T-helper 2 cell treated with Interferon-gamma antibody and Interleukin-4, amounts not matched to agents 5 μg/mL and 100 μg/mL, for 36 hours (primary cell): ENCODE results near the gene ME1.
"Not testable (repeated sequence)": the region's sequence is repeated elsewhere in the genome, so short reads cannot be mapped to it uniquely, and the experiment has no call there.

Source experiments
- DNase-seq: peaks from one replicate; pipeline ENCODE4 v3.0.0; 2021; ENCODE audit warnings: low spot score
- H3K27ac Mint-ChIP-seq: one replicate; pipeline ENCODE4 v1.8.0; 2021; ENCODE audit warnings: mild to moderate bottlenecking, mixed read lengths
- H3K27me3 Mint-ChIP-seq: one replicate; pipeline ENCODE4 v1.8.0; 2021; ENCODE audit warnings: low read depth, mixed read lengths
- H3K36me3 Mint-ChIP-seq: one replicate; pipeline ENCODE4 v1.8.0; 2021; ENCODE audit warnings: low read depth, mixed read lengths
- H3K4me1 Mint-ChIP-seq: one replicate; pipeline ENCODE4 v1.8.0; 2021; ENCODE audit warnings: low read depth, mixed read lengths
- H3K4me3 Mint-ChIP-seq: one replicate; pipeline ENCODE4 v1.8.0; 2022; ENCODE audit warnings: mild to moderate bottlenecking, moderate library complexity, mixed read lengths
- H3K9me3 Mint-ChIP-seq: one replicate; pipeline ENCODE4 v1.8.0; 2021; ENCODE audit warnings: mixed read lengths

The ME1 gene

DNA sequence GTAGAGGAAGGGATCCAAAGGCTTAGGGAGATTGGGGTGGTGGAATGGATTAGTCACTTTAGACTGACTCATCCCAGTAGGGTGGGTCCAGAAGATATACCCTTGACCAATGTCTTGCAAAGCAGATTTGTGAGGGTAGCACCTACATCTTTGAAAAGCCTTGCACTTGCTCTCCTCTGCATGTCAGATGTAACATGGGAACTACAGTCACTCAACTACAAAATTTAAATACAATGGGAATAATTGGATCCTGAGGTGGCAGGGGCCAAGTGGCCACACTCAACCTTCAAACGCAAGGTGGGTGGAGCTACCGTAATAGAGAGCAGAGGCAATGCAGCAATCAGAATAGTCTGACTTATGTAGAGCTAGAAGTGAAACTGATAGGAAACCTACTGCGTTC lies 71.2 kb downstream of the ME1 start:
- no peaks in the 10 kb centered on the region for H3K9me3 Mint-ChIP-seq
- H3K27ac Mint-ChIP-seq = no peak overlapping the region
- no peak overlapping the region for H3K4me3 Mint-ChIP-seq
- H3K36me3 Mint-ChIP-seq = no peaks in the 10 kb centered on the region
- no peaks in the 10 kb centered on the region for H3K4me1 Mint-ChIP-seq
- no peak for DNase-seq
- H3K27me3 Mint-ChIP-seq = no peaks in the 10 kb centered on the region

DNA sequence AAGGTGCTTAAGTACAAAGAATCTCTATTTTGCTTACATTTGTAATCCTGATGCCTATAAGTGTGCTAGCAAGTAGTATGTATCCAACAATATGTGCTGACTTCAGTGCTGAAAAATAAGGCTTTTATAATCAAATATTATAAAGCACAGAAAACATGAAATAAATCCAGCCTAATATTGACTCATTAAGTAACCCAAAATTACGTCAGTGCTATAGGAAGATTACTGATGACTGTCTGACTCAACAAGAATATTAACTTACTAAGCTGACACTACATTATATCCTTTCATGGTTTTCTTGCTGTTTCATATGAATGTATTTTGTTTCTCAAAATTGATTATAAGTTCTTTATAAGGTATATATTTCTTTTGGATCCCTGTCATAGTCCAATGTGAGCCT lies 76.1 kb downstream of the ME1 start:
- no peaks in the 10 kb centered on the region for H3K9me3 Mint-ChIP-seq
- no peak overlapping the region for H3K27ac Mint-ChIP-seq
- H3K27me3 Mint-ChIP-seq = no peaks in the 10 kb centered on the region
- H3K36me3 Mint-ChIP-seq = no peaks in the 10 kb centered on the region
- no peak overlapping the region for H3K4me3 Mint-ChIP-seq
- H3K4me1 Mint-ChIP-seq = no peaks in the 10 kb centered on the region
- DNase-seq = no peak

DNA sequence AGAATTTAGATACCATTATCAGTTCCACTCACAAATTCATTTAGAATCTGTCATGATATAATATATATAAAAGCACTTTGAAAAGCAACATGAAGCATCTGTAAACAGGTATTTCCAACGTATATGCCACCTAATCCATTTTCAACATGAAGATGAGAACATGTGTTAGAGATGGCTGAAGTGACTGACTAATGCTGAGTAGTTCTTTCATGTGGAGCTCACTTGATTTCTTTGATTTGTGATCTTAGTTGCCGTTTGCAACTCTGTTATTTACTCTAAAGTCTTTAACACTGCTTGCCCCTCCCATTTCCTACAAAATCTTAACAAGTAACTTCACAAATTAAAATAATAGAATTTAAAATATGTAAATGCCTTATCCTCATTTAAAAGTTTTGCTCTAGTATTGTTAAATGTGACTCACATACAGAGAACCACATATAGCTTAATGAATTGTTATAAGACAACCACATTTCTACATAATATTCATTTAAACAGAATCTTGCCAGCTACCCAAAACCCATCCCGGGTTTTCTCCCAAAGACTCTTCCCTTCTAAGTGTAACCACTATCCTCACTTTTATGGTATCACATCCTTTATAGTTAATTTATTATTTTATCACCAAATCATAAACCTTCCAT lies 78.3 kb downstream of the ME1 start:
- no peaks in the 10 kb centered on the region for H3K4me1 Mint-ChIP-seq
- H3K36me3 Mint-ChIP-seq = no peaks in the 10 kb centered on the region
- DNase-seq = no peak
- no peak overlapping the region for H3K27ac Mint-ChIP-seq
- no peaks in the 10 kb centered on the region for H3K27me3 Mint-ChIP-seq
- H3K9me3 Mint-ChIP-seq = no peaks in the 10 kb centered on the region
- H3K4me3 Mint-ChIP-seq = no peak overlapping the region

DNA sequence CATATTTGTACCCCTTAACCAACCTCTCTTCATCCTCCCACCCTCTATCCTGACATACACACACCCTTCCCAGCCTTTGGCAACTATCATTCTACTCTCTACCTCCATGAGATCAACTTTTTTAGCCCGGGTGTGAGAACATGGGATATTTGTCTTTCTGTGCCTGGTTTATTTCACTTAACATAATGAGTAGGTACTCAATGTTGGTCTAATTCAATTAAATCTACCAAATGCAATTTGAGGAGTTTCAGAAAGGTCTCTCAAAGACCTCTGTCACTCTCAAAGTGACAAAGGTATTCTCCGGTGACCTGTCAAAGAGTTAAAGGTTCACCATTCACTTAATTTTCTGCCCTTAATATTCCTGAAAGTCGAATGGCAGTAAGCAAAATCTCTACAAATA lies 87.7 kb downstream of the ME1 start:
- H3K27me3 Mint-ChIP-seq = no peaks in the 10 kb centered on the region
- no peaks in the 10 kb centered on the region for H3K9me3 Mint-ChIP-seq
- no peak for DNase-seq
- H3K27ac Mint-ChIP-seq = no peak overlapping the region
- H3K36me3 Mint-ChIP-seq = no peaks in the 10 kb centered on the region
- no peaks in the 10 kb centered on the region for H3K4me1 Mint-ChIP-seq
- H3K4me3 Mint-ChIP-seq = no peak overlapping the region

DNA sequence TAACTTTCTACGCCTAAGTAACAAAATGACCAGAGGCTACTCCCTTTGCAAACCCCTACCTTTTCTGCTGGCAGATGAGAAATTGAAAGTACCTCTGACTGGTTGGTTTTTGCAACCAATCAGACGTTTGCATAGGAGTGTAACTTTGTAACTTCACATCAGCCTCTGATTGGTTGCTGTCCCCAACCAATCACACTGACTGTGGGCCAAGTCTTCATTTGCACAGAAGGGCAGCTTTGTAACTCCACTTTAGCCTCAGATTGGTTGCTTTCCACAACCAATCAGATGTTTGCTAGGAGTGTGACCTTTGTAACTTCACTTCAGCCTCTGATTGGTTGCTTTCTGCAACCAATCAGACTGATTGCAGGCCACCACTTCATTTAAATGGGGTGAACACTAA lies 89.1 kb downstream of the ME1 start:
- Mint-ChIP-seq H3K36me3 (no peaks in the 10 kb centered on the region), H3K9me3 (no peaks in the 10 kb centered on the region), H3K4me1 (no peaks in the 10 kb centered on the region), H3K27me3 (no peaks in the 10 kb centered on the region), H3K4me3 (no peak overlapping the region), H3K27ac (no peak overlapping the region)
- DNase-seq = no peak

DNA sequence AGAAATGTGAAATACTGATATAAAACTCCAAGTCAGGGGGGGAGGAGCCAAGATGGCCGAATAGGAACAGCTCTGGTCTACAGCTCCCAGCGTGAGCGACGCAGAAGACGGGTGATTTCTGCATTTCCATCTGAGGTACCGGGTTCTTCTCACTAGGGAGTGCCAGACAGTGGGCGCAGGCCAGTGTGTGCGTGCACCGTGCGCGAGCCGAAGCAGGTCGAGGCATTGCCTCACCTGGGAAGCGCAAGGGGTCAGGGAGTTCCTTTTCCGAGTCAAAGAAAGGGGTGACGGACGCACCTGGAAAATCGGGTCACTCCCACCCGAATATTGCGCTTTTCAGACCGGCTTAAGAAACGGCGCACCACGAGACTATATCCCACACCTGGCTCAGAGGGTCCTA lies 96.9 kb downstream of the ME1 start:
- H3K4me3 Mint-ChIP-seq, H3K27ac Mint-ChIP-seq, H3K4me1 Mint-ChIP-seq, H3K27me3 Mint-ChIP-seq, H3K36me3 Mint-ChIP-seq, DNase-seq, H3K9me3 Mint-ChIP-seq: not testable (repeated sequence)

DNA sequence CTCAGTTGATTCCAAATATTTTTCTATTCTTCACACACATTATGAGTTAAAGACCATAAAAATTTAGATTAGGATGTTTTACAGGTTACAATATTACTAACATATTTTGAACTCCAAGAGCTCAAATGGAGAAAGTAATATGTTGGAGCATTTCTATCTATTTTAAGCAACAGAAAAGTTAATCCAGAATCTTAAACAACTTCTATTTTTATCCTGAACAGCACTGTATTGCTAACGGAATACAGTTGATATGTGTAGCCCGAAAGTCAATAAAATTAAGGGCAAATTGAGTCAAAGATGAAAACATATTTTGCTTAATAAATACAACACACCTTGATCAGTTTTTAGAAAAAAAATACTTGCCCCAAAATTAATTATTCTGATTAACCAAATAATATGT lies 97.4 kb downstream of the ME1 start:
- no peak for DNase-seq
- no peak overlapping the region for H3K27ac Mint-ChIP-seq
- no peak overlapping the region for H3K4me3 Mint-ChIP-seq
- H3K9me3 Mint-ChIP-seq = no peaks in the 10 kb centered on the region
- no peaks in the 10 kb centered on the region for H3K36me3 Mint-ChIP-seq
- H3K27me3 Mint-ChIP-seq = no peaks in the 10 kb centered on the region
- no peaks in the 10 kb centered on the region for H3K4me1 Mint-ChIP-seq

DNA sequence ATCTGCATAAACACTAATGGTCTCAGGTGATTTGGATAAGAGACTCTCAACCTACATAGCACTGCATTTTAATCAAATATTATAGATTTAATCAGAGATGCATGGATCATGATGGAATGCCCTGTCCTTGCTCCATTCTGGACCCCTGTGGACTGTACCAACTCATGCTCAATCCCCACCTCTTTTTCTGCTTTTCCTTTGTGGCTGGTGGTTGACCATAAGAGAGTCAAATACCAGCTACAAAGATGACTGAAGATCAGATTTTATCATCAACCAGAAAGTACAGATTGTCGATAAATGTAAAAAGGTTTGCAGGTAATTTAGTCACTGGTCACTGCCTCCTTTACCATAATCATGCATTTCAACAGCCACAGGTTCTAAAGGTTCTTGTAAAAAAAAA lies 116.2 kb downstream of the ME1 start:
- Mint-ChIP-seq H3K4me1 (peaks cover 5% of the 10 kb centered on the region), H3K27ac (no peak overlapping the region), H3K27me3 (peaks cover 10% of the 10 kb centered on the region), H3K9me3 (no peaks in the 10 kb centered on the region), H3K4me3 (no peak overlapping the region), H3K36me3 (no peaks in the 10 kb centered on the region)
- no peak for DNase-seq

DNA sequence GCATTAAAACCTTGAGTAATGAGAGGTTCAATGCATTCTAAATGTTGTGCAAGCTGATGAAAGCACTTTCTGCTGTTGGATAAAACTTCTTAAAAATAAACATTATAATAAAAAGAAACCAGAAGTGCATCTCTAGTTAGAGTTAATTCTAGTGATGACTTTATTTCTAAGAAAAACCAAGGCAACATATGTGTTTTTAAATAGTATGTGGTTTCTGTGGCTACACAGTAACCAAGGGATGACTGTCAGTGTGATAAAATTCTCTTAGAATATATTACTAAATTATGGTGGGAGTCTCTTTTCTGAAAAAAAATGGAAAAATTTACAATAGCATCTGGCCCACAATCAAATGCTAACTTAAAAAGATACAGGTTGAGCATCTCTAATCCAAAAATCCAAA lies 117.0 kb downstream of the ME1 start:
- peaks cover 10% of the 10 kb centered on the region for H3K27me3 Mint-ChIP-seq
- peaks cover 5% of the 10 kb centered on the region for H3K4me1 Mint-ChIP-seq
- H3K27ac Mint-ChIP-seq = no peak overlapping the region
- H3K4me3 Mint-ChIP-seq = no peak overlapping the region
- no peaks in the 10 kb centered on the region for H3K36me3 Mint-ChIP-seq
- H3K9me3 Mint-ChIP-seq = no peaks in the 10 kb centered on the region
- DNase-seq = no peak

DNA sequence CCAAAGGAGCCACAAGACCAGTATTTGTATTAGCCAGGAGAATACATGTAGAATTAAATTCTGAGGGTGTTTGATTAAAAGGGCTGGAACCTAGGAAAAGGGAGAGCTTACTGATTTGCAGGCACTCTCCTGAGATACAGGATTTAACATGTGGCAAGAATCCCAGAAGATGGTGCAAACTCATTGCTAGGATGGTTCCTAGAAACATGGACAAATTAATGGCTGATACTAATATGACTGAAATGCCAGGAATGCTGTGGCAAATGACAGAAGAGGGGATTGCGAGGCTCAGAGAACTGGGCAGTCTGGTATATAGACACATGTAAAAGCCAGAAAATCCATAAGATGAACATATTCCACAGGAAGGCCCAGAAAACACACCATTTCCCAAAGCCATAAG lies 119.6 kb downstream of the ME1 start:
- Mint-ChIP-seq H3K4me3 (no peak overlapping the region), H3K9me3 (no peaks in the 10 kb centered on the region), H3K27ac (no peak overlapping the region), H3K4me1 (peaks cover 5% of the 10 kb centered on the region), H3K36me3 (no peaks in the 10 kb centered on the region), H3K27me3 (peaks cover 14% of the 10 kb centered on the region)
- DNase-seq = no peak

DNA sequence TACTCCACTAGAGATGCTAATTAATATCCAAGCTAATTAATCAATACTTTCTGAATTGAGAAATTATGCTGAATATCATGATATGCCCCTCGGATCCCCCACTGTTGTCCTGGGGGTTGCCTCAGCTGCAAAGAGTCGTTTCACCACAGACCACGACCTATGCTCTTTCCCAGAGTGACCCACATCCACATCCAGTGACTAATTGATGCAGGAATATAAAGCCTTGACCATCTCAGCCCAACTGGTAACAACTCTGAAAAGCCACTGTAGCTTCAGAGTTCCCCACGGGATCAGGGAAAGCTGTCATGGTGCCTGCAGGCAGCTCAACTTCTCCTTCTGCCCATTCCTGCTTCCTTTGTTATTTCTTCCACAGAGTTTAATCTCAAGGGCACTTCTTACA lies 120.8 kb downstream of the ME1 start:
- Mint-ChIP-seq H3K27me3 (peaks cover 14% of the 10 kb centered on the region), H3K9me3 (no peaks in the 10 kb centered on the region), H3K27ac (no peak overlapping the region), H3K4me3 (no peak overlapping the region), H3K36me3 (no peaks in the 10 kb centered on the region), H3K4me1 (peaks cover 5% of the 10 kb centered on the region)
- DNase-seq = no peak

DNA sequence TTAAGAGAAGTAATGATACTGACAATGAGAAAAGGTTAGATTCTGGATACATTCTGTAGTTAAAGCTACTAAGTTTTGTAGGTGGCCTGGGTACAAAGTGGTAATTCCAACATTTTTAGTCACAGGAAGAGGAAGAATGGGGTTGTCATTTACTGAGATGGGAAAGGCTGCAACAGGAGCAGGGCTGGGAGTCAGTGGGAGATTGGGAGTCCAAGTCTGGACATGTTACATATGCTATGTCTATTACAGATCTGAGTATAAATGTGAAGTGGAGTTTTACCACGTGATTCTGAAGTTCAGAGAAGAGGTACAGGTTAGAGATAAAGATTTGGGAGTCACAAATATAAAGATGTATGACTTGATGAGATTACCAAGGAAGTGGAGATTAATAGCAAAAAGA lies 121.5 kb downstream of the ME1 start:
- Mint-ChIP-seq H3K4me3 (no peak overlapping the region), H3K36me3 (no peaks in the 10 kb centered on the region)
- no peak for DNase-seq

DNA sequence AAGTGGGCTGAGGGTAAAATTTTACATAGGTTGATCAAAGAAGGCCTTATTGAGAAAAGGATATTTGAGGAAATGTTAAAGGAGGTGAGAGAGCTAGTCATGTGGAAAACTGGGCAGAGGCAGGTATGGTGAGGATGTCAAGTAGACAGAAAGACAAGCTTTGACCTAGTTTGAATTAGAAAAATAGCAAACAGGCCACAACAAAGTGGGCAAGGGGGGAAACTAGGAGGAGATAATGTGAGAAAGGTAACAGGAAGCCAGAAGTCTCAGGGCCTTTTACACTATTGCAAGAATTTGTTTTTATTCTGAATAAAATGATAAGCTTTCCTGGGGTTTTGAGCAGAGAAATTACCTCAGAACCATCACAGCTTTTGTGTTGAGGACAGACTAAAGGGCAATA lies 122.0 kb downstream of the ME1 start:
- no peaks in the 10 kb centered on the region for H3K36me3 Mint-ChIP-seq
- peaks cover 2% of the 10 kb centered on the region for H3K4me1 Mint-ChIP-seq
- no peak overlapping the region for H3K27ac Mint-ChIP-seq
- no peaks in the 10 kb centered on the region for H3K9me3 Mint-ChIP-seq
- no peak overlapping the region for H3K4me3 Mint-ChIP-seq
- no peak for DNase-seq
- peaks cover 14% of the 10 kb centered on the region for H3K27me3 Mint-ChIP-seq

More for the DNA sequence above, 121.5 kb downstream of the ME1 start:
- Mint-ChIP-seq H3K9me3 (no peaks in the 10 kb centered on the region), H3K27ac (no peak overlapping the region), H3K4me1 (peaks cover 2% of the 10 kb centered on the region), H3K27me3 (peaks cover 14% of the 10 kb centered on the region)

DNA sequence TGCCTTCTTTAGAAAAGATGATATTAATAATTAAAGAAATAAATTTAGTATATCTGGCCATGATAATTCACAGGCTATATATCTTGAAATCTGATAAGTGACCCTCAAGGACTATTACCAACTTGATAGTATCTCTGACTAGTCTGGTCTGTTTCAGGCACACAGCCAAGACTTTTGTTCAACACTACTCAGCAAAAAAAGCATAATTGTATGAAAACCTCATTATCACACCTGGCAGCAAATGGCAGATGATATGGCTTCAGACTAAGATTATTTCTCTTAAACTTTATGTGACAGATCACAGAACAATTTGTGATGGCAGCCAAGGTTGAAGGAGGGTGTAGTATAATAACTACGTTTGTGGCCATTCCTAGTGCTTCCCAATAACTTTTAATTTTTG lies 123.0 kb downstream of the ME1 start:
- no peak for DNase-seq
- H3K4me1 Mint-ChIP-seq = no peaks in the 10 kb centered on the region
- H3K4me3 Mint-ChIP-seq = no peak overlapping the region
- no peaks in the 10 kb centered on the region for H3K36me3 Mint-ChIP-seq
- H3K9me3 Mint-ChIP-seq = no peaks in the 10 kb centered on the region
- H3K27ac Mint-ChIP-seq = no peak overlapping the region
- H3K27me3 Mint-ChIP-seq = peaks cover 15% of the 10 kb centered on the region

DNA sequence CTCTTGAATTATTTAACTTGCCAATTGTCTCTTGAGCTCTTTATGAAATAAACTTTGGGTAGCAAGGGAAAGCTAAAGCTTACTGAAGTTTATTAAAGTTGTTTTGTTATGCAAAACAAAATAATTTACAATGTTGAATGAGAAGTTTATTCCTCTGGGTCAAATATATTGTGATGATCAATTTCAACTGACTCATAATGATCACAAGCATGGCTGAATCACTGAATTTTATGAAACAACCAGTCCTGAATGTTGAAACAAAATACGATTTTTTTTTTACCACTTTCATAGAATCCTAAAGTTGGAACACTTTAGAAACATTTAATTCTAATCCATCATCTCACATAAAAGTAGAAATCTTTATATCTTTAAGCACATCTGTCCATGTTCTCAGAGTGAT lies 127.4 kb downstream of the ME1 start:
- Mint-ChIP-seq H3K27me3 (peaks cover 10% of the 10 kb centered on the region), H3K4me1 (no peaks in the 10 kb centered on the region), H3K27ac (no peak overlapping the region), H3K9me3 (no peaks in the 10 kb centered on the region), H3K36me3 (no peaks in the 10 kb centered on the region), H3K4me3 (no peak overlapping the region)
- DNase-seq = no peak
